SK-N-SH (cell line): ENCODE measurements around the gene CDHR2.

Source experiments
- FOSL2 ChIP-seq: IDR thresholded peaks from 2 replicates; pipeline ENCODE4 v1.4.0; 2012; ENCODE audit warnings: low read depth, mild to moderate bottlenecking, moderate library complexity, borderline replicate concordance
- POLR2AphosphoS5 ChIP-seq: IDR thresholded peaks from 2 replicates; pipeline ENCODE4 v1.6.1; 2012; ENCODE audit warnings: low read depth, low read length
- TF ChIP-seq, protein P1 (sequence below): fragments of 200-600 bp; sonication (generic); IDR thresholded peaks from 2 replicates; pipeline ENCODE4 v1.6.1; 2017; ENCODE audit warnings: antibody characterized with exemption, mild to moderate bottlenecking, moderate library complexity
- TF ChIP-seq, protein P2 (sequence below): IDR thresholded peaks from 2 replicates; pipeline ENCODE4 v1.4.0; 2012; ENCODE audit warnings: low read depth, borderline replicate concordance
- TF ChIP-seq, protein P3 (sequence below): IDR thresholded peaks from 2 replicates; pipeline ENCODE4 v1.4.0; 2012; ENCODE audit warnings: low read depth

DNA sequence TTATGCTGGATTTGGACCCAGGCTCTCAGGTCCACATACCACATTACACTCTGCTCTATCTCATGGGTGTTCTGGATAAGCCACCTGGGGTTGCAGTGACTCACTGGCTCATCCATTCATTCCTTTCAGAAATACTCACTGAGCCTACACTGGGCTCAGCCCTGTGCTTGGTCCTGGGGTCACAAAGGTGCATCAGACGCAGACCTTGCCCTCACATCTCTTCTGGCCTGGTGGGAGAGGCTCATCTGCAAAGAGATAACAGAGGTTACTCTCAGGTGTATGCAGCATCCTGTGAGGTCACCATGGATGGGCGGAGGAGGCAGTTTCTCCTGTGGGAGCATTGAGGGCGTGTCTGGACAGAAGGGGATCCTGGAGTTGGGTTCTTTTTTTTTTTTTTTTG is 12.1 kb downstream of the CDHR2 start:
- TF ChIP-seq FOSL2 (no peak), POLR2AphosphoS5 (no peak)
- TF ChIP-seq, protein P1, sequence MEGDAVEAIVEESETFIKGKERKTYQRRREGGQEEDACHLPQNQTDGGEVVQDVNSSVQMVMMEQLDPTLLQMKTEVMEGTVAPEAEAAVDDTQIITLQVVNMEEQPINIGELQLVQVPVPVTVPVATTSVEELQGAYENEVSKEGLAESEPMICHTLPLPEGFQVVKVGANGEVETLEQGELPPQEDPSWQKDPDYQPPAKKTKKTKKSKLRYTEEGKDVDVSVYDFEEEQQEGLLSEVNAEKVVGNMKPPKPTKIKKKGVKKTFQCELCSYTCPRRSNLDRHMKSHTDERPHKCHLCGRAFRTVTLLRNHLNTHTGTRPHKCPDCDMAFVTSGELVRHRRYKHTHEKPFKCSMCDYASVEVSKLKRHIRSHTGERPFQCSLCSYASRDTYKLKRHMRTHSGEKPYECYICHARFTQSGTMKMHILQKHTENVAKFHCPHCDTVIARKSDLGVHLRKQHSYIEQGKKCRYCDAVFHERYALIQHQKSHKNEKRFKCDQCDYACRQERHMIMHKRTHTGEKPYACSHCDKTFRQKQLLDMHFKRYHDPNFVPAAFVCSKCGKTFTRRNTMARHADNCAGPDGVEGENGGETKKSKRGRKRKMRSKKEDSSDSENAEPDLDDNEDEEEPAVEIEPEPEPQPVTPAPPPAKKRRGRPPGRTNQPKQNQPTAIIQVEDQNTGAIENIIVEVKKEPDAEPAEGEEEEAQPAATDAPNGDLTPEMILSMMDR: no peak
- TF ChIP-seq, protein P2, sequence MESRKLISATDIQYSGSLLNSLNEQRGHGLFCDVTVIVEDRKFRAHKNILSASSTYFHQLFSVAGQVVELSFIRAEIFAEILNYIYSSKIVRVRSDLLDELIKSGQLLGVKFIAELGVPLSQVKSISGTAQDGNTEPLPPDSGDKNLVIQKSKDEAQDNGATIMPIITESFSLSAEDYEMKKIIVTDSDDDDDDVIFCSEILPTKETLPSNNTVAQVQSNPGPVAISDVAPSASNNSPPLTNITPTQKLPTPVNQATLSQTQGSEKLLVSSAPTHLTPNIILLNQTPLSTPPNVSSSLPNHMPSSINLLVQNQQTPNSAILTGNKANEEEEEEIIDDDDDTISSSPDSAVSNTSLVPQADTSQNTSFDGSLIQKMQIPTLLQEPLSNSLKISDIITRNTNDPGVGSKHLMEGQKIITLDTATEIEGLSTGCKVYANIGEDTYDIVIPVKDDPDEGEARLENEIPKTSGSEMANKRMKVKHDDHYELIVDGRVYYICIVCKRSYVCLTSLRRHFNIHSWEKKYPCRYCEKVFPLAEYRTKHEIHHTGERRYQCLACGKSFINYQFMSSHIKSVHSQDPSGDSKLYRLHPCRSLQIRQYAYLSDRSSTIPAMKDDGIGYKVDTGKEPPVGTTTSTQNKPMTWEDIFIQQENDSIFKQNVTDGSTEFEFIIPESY: no peak
- TF ChIP-seq, protein P3, sequence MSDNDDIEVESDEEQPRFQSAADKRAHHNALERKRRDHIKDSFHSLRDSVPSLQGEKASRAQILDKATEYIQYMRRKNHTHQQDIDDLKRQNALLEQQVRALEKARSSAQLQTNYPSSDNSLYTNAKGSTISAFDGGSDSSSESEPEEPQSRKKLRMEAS: no peak
